Measurements from ENCODE around the gene ERG28.

DNA sequence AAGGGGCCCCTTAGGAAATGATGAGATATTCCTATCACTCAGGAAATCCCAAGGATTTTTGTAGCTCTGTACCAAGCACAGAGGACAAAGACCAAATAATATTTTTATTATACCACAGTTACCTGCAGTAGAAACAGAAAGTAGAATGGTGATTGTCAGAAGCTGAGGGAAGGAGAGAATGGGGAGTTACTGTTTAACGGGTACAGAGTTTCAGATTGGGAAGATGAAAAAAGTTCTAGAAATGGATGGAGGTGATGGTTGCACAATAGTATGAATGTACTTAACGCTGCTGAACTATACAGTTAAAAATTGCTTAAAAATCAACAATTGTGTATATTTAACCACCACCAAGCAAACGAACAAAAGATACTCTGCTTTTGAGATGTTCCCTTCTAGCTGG, 58.2 kb downstream of the ERG28 start:
- TF ChIP-seq, protein P1, sequence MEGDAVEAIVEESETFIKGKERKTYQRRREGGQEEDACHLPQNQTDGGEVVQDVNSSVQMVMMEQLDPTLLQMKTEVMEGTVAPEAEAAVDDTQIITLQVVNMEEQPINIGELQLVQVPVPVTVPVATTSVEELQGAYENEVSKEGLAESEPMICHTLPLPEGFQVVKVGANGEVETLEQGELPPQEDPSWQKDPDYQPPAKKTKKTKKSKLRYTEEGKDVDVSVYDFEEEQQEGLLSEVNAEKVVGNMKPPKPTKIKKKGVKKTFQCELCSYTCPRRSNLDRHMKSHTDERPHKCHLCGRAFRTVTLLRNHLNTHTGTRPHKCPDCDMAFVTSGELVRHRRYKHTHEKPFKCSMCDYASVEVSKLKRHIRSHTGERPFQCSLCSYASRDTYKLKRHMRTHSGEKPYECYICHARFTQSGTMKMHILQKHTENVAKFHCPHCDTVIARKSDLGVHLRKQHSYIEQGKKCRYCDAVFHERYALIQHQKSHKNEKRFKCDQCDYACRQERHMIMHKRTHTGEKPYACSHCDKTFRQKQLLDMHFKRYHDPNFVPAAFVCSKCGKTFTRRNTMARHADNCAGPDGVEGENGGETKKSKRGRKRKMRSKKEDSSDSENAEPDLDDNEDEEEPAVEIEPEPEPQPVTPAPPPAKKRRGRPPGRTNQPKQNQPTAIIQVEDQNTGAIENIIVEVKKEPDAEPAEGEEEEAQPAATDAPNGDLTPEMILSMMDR (IDR thresholded peaks at IDR 0.05 in 2 of 3, conservative IDR thresholded peaks at IDR 0.05 in 1 of 3; ENCODE audit: borderline replicate concordance in 1 of 3, insufficient read depth in 1 of 3, low read depth in 2 of 3, low read length in 2 of 3), result no peak
- TF ChIP-seq POLR2A (IDR thresholded peaks at IDR 0.05; ENCODE audit: borderline replicate concordance, extremely low read depth, insufficient read depth, insufficient read length) (no peak), POLR2AphosphoS5 (IDR thresholded peaks at IDR 0.05; ENCODE audit: low read depth, low read length) (no peak)
